Endothelial cell of hepatic sinusoid (primary cell): ENCODE data around the gene RPL7L1.

Source experiments
- in situ Hi-C: cut with HindIII; loops from 2 replicates; pipeline ENCODE4 v1.10.0; 2017; ENCODE audit warnings: low sequenced_read_pairs

The RPL7L1 gene

DNA sequence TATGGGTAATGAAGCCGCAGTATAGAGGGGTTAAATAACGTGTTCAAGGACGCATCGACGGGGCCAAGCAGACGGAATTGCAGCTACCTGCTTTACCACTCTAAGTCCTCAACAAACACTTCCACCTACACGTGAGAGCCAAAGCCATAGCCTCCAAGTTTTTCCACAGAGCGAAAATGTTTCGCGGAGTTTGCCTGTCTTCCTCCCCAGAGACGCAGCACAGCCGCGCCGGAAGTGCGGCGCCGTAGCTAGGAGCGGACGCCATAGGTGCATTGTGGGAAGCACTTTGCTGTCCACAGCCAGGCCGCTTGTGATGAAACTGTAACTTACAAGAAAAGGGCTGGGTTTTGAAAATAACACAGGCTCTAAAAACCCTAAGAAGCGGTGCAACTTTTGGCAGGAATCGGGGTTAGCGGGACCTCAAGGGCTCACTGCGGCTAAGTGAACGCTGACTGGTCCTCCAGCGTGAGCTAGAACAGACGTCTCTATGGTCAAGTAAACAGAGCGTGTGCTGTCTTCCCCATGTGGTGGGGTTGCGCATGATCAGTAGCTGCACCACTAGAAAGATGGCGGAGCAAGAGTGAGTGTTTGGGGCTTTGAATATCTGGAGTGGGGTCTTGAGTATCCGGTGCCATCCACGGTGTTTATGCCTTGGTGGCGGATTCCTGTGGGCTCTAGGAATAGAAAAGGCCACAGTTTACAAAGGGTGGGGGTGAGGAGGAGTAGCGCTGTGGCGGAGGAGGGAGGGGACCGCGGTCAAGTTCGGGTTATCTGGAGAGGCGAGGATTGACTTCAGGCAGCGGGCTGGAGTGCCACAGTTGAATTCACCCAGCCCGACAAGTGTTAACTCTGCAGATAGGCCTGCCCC lies at the start of gene RPL7L1:
Gene RPL7L1 (plus strand): TSS at position 245 of the 868 bp plus-strand sequence. CDS start 295 bp downstream, at position 540.
- in situ Hi-C loops, result loop anchor here (25.0 kb wide), 1 partner anchor 258 kb away; no protein-coding TSS in a partner anchor

DNA sequence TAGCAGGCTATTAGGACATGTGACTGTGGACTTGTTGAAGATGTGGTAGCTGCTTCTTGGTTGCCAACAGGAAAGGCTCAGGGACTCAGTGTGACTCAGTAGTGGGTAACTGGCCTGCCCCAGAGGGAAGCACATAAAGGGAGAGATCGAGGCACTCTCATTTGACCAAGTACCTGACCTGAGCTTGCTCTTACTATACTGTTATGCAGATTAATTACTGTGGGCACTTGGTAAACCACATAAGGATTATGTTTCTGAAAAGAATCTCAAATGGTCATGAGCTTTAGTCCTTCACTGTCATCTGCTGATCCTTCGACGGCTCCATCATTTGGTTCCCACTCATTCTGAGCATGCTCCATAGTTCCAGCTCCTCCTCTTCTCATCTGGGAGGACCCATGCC lies 48.2 kb upstream of the RPL7L1 start:
- in situ Hi-C loops, result loop anchor here (5.0 kb wide), 1 partner anchor 64 kb away; no protein-coding TSS in a partner anchor

DNA sequence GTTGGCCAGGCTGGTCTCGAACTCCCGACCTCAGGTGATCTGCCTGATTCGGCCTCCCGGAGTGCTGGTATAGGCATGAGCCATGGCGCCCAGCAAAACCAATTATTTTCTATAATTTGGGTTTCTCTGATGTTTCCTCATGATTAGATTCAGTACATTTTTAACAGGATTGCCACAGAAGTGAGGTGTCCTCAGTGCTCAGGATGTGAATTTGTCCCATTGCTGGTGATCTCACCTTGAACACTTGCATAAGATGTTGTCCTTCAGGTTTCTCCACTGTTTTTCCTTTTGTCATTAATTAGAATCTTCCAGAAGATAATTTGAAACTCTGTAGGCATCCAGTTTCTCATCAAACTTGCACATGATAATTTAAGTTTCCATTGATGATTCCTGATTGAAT lies 45.4 kb upstream of the RPL7L1 start:
- in situ Hi-C loops, result loop anchor here (5.0 kb wide), 1 partner anchor 67 kb away; no protein-coding TSS in a partner anchor

DNA sequence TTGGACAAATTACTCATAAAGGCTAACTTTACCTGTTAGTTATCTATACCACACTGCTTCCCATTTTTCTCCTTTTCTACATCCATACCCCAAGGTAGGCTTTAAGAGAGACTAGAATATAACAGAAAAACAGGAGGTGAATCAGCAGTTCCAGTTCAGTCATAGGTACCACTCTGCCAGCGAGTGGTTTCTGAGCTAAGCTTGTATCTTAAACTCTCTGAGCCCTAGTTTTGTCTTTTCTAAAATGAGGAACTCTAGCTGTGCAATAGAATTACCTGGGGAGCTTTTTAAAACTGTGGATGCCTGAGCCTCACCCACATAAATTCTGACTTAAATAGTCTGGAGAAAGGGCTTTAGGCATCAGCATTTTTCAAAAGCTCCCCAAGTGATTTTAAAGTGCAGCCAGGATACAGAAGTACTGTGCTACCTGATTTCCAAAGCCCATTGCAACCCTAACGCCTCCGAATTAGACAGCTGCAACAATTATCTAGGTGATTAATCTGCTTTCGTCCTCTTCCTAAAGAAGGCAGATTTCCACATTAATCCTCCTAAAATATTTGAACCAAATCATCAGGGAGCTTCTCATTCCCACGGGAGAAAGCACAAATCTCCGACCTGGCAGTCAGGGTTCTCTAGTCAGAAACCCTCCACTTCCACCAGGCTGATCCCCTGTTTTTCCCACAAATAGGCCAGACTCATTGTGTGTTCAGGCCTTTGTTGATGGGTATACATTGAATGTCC lies 37.4 kb upstream of the RPL7L1 start:
- in situ Hi-C loops, result no loop called here

DNA sequence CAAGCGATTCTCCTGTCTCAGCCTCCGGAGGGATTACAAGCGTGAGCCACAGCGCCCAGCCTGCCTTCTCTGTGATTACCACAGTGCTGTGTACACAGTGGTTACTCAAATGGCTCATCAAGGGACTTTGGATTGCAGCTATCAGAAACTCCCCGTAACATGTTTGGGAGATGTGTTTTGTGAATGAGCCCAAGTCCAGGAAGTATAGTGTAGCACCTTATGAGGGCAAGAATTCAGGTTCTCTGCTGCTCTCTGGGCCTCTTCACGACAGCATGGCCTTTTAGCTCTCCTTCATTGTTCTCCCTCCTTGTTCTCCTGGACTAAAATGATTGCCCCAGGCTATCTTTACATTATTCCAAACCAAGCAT lies 34.1 kb upstream of the RPL7L1 start:
- in situ Hi-C loops, result no loop called here

DNA sequence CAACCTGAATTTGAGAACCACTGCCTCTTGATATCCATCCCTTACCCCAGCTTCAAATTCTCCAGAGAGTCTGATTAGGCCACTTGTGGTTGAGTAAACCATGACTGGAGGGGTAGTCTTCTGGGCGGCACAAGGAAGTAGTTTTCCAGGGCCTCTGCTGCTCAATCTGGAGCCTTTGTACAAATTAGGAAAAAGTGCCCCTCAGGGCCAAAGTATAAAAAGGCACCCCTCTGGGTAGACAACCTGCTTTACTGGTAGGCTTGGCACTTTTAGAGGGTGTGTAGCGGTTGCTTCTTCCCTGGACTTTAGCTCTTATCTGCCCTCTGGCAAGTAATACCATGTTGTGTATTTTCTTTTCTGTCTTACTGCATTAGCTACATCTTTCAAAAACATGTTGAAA lies 32.9 kb upstream of the RPL7L1 start:
- in situ Hi-C loops, result no loop called here

DNA sequence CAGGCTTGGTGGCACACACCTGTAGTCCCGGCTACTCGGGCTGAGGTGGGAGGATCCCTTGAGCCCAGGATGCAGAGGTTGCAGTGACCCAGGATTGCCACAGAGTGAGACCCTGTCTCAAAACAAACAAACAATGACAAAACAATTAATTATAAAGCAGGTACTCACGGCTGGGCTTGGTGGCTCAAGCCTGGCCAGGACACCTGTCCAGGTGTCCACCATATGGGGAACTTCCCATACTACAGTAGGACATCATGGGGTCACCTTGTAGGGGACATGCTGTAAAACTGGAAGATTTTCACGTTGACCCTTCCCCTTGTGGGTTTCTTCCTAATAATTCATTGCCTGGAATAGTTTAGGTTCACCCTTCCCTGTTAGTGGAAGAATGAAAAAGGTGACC lies 30.7 kb upstream of the RPL7L1 start:
- in situ Hi-C loops, result no loop called here

DNA sequence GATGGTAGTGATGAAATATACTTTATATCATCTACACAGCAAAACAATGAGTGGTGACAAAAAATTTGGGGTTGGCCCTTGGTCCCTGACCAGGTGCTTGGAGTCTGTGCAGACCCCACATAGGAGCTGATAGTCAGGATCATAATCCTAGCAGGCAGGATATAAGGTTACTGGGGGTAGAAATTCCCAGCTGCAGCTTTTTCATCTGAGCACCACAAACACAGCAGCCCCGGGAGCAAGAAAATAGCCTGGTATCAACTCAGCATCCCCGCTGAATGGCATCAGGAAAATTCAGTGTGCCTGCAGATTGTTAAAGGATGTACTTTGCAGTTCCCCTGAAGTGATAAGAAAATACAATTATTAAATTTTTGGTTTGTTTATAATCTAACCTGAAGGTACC lies 27.8 kb upstream of the RPL7L1 start:
- in situ Hi-C loops, result loop anchor here (5.0 to 25.0 kb wide), 2 partner anchors 39 to 189 kb away; no protein-coding TSS in a partner anchor

DNA sequence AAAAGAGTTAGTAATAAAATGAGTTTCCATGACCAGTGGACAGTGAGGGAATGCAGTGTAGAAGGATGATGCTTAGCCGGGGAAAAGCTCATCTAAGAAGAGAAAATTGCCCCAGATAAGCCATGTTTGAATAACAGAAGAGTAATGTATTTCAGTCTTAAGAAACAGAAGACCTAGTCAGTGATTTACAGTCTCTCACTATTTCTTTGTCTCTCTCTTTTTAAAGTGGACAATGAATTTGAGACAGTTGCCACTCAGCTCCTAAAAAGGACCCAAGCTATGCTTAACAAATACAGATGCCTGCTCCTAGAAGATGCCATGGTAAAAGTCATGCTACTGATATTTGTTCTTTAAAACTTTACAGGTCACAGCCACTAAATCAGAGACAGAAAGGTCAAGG lies 19.4 kb upstream of the RPL7L1 start:
- in situ Hi-C loops, result loop anchor here (25.0 kb wide), 1 partner anchor 198 kb away; no protein-coding TSS in a partner anchor

DNA sequence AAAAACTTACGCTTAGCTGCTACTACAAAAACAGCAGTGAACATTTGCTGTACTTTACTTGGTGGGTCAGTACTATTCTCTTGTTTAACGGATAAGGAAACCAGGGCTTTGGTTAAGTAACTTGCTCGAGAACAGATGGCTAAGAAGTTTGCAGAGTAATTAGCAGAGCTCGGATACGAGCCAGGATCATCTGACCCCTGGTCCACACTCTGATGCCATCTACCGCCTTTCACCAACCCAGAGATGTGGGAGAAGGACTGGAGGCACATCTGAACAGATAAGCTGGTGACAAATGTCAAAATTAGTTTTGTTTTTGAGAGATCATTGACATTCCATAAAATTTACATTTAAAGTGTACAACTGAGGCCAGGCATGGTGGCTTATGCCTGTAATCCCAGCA lies 18.9 kb upstream of the RPL7L1 start:
- in situ Hi-C loops, result loop anchor here (25.0 kb wide), 1 partner anchor 198 kb away; no protein-coding TSS in a partner anchor

DNA sequence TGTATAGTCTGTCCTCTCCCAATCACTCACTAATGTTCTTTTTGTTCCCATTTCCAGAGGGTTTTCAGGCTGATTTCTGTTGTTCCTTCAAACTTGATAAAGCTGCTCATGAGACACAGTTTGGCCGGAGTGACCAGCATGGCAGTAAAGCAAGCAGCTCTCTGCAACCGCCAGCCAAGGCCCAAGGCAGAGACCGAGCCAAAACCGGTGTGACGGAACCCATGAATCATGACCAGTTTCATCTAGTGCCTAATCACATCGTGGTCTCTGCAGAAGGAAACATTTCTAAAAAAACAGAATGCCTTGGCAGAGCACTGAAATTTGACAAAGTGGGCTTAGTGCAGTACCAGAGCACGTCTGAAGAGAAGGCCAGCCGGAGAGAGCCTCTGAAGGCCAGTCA lies 14.8 kb upstream of the RPL7L1 start:
- in situ Hi-C loops, result loop anchor here (25.0 kb wide), 1 partner anchor 202 kb away; no protein-coding TSS in a partner anchor

DNA sequence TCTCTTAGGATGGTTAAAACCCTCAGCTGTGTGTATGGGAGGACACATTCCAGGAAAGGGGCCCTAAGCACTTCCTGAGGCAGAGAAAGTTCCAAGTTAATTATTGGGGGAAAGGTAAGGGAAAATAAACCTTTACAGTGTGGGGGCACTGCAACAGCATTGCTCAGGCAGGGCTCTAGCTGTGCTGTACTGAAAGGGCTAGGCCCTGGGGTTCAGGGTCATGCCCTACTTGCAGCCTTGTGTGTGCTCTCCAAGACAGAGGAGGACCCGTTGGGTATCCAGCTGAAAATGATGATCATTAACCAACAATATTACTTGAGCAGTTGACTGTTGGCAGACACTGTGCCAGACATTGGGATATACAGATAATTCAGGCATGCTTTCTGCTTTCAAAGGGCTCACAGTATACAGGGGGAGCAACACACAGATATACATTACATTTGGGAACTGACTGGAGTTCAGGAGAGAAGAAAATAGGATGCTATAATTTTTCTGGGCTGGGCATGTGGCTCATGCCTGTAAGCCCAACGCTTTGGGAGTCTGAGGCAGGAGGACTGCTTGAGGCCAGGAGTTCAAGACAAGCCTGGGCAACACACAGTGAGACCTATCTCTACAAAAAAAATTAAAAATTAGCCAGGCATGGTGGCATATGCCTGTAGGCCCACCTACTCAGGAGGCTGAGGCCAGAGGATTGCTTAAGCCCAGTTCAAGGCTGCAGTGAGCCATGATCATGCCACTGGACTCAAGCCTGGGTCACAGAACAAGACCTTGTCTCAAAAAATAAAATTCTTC lies 9.1 kb upstream of the RPL7L1 start:
- in situ Hi-C loops, result loop anchor here (25.0 kb wide), 1 partner anchor 208 kb away; no protein-coding TSS in a partner anchor

DNA sequence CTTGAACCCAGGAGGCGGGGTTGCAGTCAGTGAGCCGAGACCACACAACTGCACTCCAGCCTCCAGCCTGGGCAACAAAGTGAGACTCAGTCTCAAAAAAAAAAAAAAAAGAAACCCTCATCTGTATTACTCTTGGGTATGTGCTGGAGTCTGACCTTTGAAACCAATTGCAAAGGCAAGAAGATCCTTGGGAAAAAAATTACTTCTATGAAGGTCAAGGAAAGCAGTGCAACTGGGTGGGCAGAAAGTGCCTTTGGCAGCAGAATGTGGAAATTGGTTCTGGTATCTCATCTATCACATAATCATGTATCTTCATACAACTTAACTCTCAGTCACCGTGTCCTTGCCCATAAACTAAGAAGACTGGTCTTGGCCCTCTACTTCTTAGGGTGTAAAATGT lies 7.7 kb upstream of the RPL7L1 start:
- in situ Hi-C loops, result loop anchor here (25.0 kb wide), 1 partner anchor 209 kb away; no protein-coding TSS in a partner anchor

DNA sequence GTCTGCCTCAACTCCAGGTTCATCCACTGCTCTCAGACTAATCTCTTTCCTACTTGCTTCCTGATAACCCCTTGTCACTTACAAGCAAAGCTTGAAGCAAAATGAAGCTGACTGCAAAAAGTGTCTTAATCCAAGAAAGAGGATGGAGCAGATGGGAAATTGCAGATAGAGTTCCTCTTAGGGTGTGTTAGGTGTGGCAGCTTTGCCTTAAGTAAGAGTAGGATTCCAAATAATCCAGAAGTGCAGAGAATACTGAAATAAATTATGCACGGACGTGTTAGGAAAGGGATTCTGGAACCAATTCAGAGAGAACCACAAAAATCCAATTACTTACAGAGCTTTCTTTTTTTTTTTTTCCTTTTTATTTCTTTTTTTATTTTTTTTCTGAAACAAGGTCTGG lies 6.1 kb upstream of the RPL7L1 start:
- in situ Hi-C loops, result loop anchor here (25.0 kb wide), 1 partner anchor 211 kb away; no protein-coding TSS in a partner anchor

DNA sequence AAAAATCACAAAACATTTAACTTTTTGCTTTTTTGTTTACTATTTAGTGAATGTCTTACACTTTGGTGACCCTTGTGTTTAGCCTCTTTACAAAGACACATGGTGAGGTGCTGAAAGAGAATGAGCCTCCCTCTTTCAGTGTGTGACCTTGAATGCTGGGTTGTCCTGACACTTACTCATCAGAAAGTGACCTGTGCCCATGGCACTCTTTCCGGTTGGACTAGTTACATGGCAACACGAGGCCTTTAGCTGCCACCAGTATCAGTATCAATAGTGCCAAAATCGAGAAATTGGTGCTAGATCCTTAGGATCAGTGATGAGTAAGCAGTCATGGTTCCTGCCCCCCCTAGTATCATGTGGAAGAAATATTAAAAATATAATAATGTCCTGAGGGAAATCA lies 1.7 kb upstream of the RPL7L1 start:
- in situ Hi-C loops, result loop anchor here (25.0 kb wide), 1 partner anchor 260 kb away; no protein-coding TSS in a partner anchor

DNA sequence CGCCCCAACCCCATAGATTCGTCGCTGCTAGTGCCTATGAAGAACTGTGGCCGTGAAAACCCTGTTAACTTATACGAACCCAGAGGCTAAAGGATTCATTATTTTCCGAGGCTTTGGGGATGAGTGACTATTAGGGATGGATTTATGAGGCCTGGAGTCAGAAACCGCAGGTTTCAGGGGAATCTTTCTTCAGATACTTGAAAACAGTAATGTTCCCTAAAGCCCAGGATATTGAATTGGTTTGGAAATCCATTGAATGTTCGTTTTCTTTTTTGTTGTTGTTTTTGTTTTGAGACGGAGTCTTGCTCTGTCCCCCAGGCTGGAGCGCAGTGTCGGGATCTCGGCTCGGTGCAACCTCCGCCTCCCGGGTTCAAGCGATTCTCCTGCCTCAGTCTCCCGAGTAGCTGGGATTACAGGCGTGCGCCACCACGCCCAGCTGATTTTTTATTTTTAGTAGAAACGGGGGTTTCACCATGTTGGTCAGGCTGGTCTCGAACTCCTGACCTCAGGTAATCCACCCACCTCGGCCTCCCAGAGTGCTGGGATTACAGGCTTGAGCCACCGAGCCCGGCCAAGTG lies 913 bp downstream of the RPL7L1 start:
- in situ Hi-C loops, result loop anchor here (25.0 kb wide), 1 partner anchor 257 kb away; no protein-coding TSS in a partner anchor

DNA sequence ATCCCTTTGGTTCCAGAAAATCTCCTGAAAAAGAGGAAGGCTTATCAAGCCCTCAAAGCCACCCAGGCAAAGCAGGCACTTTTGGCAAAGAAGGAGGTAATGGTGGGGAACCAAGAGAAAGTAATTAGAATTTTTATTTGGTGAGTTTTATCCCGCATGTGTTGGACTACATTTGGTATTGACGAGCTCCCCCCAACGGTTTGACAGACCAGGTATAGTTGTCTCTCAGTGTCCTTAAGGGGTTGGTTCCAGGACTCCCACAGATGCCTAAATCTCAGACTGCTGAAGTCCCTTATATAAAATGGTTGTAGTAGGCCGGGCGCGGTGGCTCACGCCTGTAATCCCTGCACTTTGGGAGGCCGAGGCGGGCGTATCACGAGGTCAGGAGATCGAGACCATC lies 1.5 kb downstream of the RPL7L1 start:
- in situ Hi-C loops, result loop anchor here (25.0 kb wide), 1 partner anchor 256 kb away; no protein-coding TSS in a partner anchor

DNA sequence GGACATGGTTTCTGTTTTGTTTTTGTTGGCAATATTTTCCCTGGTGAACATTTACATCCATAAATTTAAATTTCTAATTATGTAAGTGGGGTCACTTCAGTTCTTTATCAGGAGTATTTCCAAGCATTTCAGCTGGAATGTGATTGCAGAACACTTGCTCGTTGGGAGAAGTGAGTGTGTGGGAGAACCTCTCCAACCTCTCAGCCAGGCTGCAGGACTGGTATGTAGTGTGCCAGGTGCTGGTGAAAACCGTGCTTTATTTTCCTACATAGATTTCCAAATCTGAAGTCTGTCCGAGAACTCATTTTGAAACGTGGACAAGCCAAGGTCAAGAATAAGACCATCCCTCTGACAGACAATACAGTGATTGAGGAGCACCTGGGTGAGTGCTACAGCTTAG lies 6.3 kb downstream of the RPL7L1 start:
- in situ Hi-C loops, result loop anchor here (25.0 kb wide), 1 partner anchor 252 kb away; no protein-coding TSS in a partner anchor

DNA sequence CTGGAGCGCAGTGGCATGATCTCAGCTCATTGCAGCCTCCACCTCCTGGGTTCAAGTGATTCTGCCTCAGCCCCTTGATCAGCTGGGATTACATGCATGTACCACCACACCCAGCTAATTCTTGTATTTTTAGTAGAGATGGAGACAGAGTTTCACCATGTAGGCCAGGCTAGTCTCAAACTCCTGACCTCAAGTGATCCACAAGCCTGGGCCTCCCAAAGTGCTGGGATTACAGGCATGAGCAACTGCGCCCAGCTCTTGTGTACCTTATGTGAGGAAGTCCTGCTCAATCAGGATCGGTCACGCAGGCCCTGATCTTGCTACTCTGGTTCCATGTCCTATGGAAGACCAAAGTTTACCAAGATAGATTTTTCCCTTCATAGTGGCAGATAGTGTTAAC lies 8.8 kb downstream of the RPL7L1 start:
- in situ Hi-C loops, result loop anchor here (25.0 kb wide), 1 partner anchor 249 kb away; no protein-coding TSS in a partner anchor

DNA sequence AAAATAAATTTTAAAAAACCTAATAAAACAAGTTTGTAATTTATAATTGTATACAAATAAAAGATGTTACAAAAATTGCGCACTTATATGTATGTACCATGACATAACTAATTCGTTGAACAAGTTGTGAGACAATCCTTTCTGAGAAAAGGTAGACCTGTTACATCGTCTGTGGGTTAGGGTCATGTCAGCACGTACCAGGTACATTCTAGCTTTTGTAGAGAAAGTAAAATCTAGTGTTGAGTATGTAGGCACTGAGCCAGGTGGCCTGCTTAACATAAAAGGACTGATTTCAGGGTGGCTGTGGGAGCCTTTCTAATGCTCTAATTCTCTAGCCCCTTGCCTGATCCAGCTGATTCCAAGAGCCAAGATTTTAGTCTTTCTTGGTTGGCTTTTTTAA lies 10.4 kb downstream of the RPL7L1 start:
- in situ Hi-C loops, result loop anchor here (25.0 kb wide), 1 partner anchor 247 kb away; no protein-coding TSS in a partner anchor
